Right lobe of liver (tissue), 6 donors: ENCODE data around the gene RARB. TPM values are rescaled to one million over a fixed set of nuclear protein-coding genes. Genes with fewer than 3 reads are reported as not detected.

Source experiments
- ATAC-seq, 4 donors: fragments of 200-7000 bp; cut with Tn5 transposase; one replicate each; pipeline ENCODE4 v1.9.1; 2020; ENCODE audit warnings: mild to moderate bottlenecking in 4 of 4, moderate library complexity in 4 of 4
- DNase-seq, 3 donors: peaks; one replicate each; pipeline ENCODE4 v3.0.0-alpha.2; 2020
- H3K27ac ChIP-seq, 3 donors: fragments of 200-600 bp; one replicate each; pipeline ENCODE4 v1.8.0; 2022
- H3K27me3 ChIP-seq, 2 donors: fragments of 200-600 bp; one replicate each; pipeline ENCODE4 v1.8.0; 2022
- H3K36me3 ChIP-seq, 4 donors: fragments of 200-600 bp; sonication (generic) in 1 of 4; one replicate each; pipeline versions ENCODE4 v1.5.1 to v1.8.0; 2017 to 2022; ENCODE audit warnings: control low read depth in 1 of 4
- H3K4me1 ChIP-seq, 4 donors: fragments of 200-600 bp; sonication (generic) in 1 of 4; one replicate each; pipeline versions ENCODE4 v1.5.1 to v1.8.0; 2017 to 2022; ENCODE audit warnings: control low read depth in 1 of 4
- H3K4me3 ChIP-seq, 3 donors: fragments of 200-600 bp; one replicate each; pipeline ENCODE4 v1.8.0; 2022
- H3K9me3 ChIP-seq, 4 donors: fragments of 200-600 bp; sonication (generic) in 1 of 4; one replicate each; pipeline versions ENCODE4 v1.5.1 to v1.8.0; 2017 to 2022; ENCODE audit warnings: control low read depth in 1 of 4
- POLR2A ChIP-seq: fragments of 450-650 bp; IDR thresholded peaks from one replicate; pipeline ENCODE4 v1.6.1; 2017; ENCODE audit warnings: antibody characterized with exemption, mild to moderate bottlenecking
- WGBS: methylation state at CpG from one replicate; pipeline ENCODE4 v1.1.6; 2018; ENCODE audit warnings: low coverage, low lambda C conversion rate; ENCODE audit not compliant: insufficient coverage; ENCODE audit errors: missing lambda C conversion rate; 5-methylcytosine and 5-hydroxymethylcytosine counted together
- intact Hi-C, 2 donors: fragments of 100-400 bp; cut with DNase I; formaldehyde crosslinking; loops; one replicate each; pipeline versions ENCODE4 v1.11.2 to v1.14.1; 2022
- total RNA-seq, 6 experiments: library from RNA; depleted of rRNA in 2 of 6; stranded (reverse); fragments of >200 nt in 2 of 6; fragmentation: NEBNext Ultra II Directional in 3 of 6; extraction: Animal tissue kit (Norgen Biotek cat#: 25700) in 3 of 6; gene quantifications; one replicate each; pipeline versions ENCODE4 v1.1.0 to v1.2.4, GENCODE V29; 2016 to 2023
- TF ChIP-seq, protein P1 (sequence below), 4 donors: fragments of 200-600 bp in 3 of 4; fragments of 450-650 bp in 1 of 4; IDR thresholded peaks; one replicate each; pipeline versions ENCODE4 v1.5.1 to v1.8.0; 2016 to 2022; ENCODE audit warnings: antibody characterized with exemption in 4 of 4, mild to moderate bottlenecking in 2 of 4
- donor health status: DM: no; HTN: yes; CAD: no.
- donor health status: DM: no; HTN: no; CAD: no.
- donor health status: DM: no; HTN: no; CAD: no.
- donor health status: DM: no; HTN: yes; CAD: no.
- donor health status: DM: no; HTN: yes; CAD: no.

RARB gene
- total RNA-seq, 6 experiments from 2014 or later = 1.2 to 2.8 (median 2.1) TPM

DNA sequence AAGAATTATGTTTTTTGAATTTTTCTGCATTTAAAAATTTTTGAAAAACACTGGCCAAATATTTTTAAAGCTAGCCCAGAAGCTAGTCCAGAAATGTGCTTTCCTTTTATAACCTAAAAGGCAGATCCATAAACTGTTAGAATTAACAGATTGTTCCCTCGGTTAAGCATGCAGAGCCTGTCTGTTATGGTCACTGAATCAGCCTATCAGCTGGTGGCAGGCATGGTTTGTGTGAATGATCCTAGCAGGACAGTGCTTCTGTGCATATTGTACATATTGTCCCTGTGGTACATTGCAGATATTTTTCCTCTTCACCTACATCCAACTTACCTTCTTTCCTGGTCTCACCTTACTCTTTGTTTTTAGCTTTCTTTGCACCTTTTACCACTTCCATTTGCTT, 53.3 kb downstream of the RARB start:
- no peak for DNase-seq
- no peak for TF ChIP-seq POLR2A
- TF ChIP-seq, protein P1, sequence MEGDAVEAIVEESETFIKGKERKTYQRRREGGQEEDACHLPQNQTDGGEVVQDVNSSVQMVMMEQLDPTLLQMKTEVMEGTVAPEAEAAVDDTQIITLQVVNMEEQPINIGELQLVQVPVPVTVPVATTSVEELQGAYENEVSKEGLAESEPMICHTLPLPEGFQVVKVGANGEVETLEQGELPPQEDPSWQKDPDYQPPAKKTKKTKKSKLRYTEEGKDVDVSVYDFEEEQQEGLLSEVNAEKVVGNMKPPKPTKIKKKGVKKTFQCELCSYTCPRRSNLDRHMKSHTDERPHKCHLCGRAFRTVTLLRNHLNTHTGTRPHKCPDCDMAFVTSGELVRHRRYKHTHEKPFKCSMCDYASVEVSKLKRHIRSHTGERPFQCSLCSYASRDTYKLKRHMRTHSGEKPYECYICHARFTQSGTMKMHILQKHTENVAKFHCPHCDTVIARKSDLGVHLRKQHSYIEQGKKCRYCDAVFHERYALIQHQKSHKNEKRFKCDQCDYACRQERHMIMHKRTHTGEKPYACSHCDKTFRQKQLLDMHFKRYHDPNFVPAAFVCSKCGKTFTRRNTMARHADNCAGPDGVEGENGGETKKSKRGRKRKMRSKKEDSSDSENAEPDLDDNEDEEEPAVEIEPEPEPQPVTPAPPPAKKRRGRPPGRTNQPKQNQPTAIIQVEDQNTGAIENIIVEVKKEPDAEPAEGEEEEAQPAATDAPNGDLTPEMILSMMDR (IDR thresholded peaks at IDR 0.05) = no peak
- peak in 2 of 4 donors; percentile 31 to 59 for ATAC-seq
- Histone ChIP-seq H3K27me3 (no peaks in the 10 kb centered on the region), H3K4me3 (no peak overlapping the region), H3K4me1 (peaks cover 0 to 14% (median 2%) of the 10 kb centered on the region in 4 donors), H3K27ac (no peak overlapping the region), H3K36me3 (no peaks in the 10 kb centered on the region), H3K9me3 (no peaks in the 10 kb centered on the region)
- intact Hi-C loops = no loop called here
- 25% methylated on average over 1 of the region's 1 CpG for WGBS

DNA sequence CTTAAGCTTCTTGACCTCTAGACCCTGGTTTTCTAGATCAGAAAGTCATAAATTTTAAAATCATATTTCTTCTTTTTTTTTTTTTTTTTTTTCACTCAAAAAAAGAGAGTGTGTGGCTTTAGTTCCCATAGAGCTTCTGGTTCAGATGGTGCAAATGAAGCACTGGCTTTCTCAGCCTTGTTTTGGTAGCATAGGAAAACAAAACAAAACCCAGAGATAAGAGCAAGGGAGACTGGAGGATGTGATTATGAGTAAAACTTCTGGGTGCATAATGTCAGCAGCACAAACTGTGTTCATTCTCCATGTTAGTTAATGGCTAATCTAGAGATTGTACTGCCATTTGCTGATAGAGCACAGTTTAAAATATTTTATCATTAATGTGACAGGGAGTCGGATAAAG, 55.4 kb downstream of the RARB start:
- Histone ChIP-seq H3K27me3 (no peaks in the 10 kb centered on the region), H3K4me3 (no peak overlapping the region), H3K4me1 (peaks cover 0 to 14% (median 2%) of the 10 kb centered on the region in 4 donors), H3K9me3 (no peaks in the 10 kb centered on the region), H3K27ac (peak overlapping the region in 1 of 3 donors; percentile 1), H3K36me3 (no peaks in the 10 kb centered on the region)
- WGBS = 29% methylated on average over 1 of the region's 1 CpG
- intact Hi-C loops = no loop called here
- TF ChIP-seq POLR2A = no peak
- TF ChIP-seq, protein P1 (IDR thresholded peaks at IDR 0.05) = no peak
- no peak for DNase-seq
- ATAC-seq = peak; percentile 52 to 76 (median 71)

DNA sequence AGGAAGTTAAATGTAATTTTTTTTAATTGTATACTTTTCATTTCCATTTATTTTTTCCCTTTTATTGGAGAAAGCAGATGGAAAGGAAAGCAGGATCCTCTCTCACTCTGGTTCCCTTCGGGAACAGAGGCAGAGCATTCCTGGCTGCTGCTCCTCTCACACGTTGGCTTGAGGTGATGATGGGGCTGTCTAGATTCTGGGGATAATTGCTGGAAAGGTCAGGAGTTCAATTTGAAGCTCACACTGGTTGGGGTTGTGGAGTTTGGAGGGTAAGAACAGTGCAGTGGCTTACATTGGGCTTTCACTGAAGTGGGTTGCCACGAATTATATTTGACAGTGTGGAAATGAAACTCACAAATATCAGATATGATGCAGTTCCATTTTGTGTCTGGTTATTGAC, 57.6 kb downstream of the RARB start:
- intact Hi-C loops = no loop called here
- Histone ChIP-seq H3K36me3 (no peaks in the 10 kb centered on the region), H3K4me1 (peaks cover 0 to 11% (median 2%) of the 10 kb centered on the region in 4 donors), H3K27ac (no peak overlapping the region), H3K4me3 (no peak overlapping the region), H3K9me3 (no peaks in the 10 kb centered on the region), H3K27me3 (no peaks in the 10 kb centered on the region)
- ATAC-seq (no peak), DNase-seq (no peak)
- 63% methylated on average over 3 of the region's 3 CpGs for WGBS
- TF ChIP-seq, protein P1 (IDR thresholded peaks at IDR 0.05) = no peak
- TF ChIP-seq POLR2A = no peak

DNA sequence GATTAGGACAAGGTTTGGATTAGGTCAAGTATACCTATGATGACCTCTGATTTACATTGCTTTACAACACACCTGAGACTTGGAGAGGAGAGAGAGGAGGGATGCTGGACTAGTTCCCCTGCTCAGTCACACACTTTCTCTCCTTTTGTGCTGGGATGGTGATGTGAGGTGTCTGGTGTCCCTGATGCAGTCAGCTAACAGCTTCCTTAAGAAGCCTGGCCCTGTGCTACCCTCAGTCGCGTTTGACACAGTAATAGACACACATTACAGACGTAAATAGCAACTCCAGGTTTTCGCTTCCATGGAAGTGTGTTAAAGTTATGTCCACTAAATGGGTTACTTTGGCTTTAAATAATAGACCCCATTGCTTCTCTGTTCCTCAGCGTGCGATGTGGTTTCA, 58.9 kb downstream of the RARB start:
- H3K4me1 ChIP-seq = no peaks in the 10 kb centered on the region
- 79% methylated on average over 5 of the region's 6 CpGs for WGBS
- H3K27me3 ChIP-seq = no peaks in the 10 kb centered on the region
- no peaks in the 10 kb centered on the region for H3K36me3 ChIP-seq
- DNase-seq (no peak), ATAC-seq (no peak)
- intact Hi-C loops = no loop called here
- H3K27ac ChIP-seq = no peak overlapping the region
- H3K9me3 ChIP-seq = no peaks in the 10 kb centered on the region
- TF ChIP-seq, protein P1 (IDR thresholded peaks at IDR 0.05) = no peak
- no peak for TF ChIP-seq POLR2A
- H3K4me3 ChIP-seq = no peak overlapping the region
